Ishikawa (cell line): ENCODE data around the gene PCDHB4.

Experiments used
- CEBPB ChIP-seq: IDR thresholded peaks from 2 replicates; pipeline ENCODE4 v1.6.1; 2012
- CREB1 ChIP-seq: IDR thresholded peaks from 2 replicates; pipeline ENCODE4 v1.6.1; 2012; ENCODE audit warnings: low read depth
- EGR1 ChIP-seq: IDR thresholded peaks from 2 replicates; pipeline ENCODE4 v1.6.1; 2012
- EP300 ChIP-seq: IDR thresholded peaks from 2 replicates; pipeline ENCODE4 v1.6.1; 2012; ENCODE audit warnings: borderline replicate concordance
- FOXM1 ChIP-seq: IDR thresholded peaks from 2 replicates; pipeline ENCODE4 v1.6.1; 2012; ENCODE audit warnings: low read depth, borderline replicate concordance
- NFIC ChIP-seq: IDR thresholded peaks from 2 replicates; pipeline ENCODE4 v1.6.1; 2012
- RAD21 ChIP-seq: IDR thresholded peaks from 2 replicates; pipeline ENCODE4 v1.6.1; 2012; ENCODE audit warnings: low read depth
- TAF1 ChIP-seq: IDR thresholded peaks from 2 replicates; pipeline ENCODE4 v1.6.1; 2012; ENCODE audit warnings: low read depth, mild to moderate bottlenecking
- TCF12 ChIP-seq: IDR thresholded peaks from 2 replicates; pipeline ENCODE4 v1.6.1; 2012; ENCODE audit warnings: low read depth
- TEAD4 ChIP-seq: IDR thresholded peaks from 2 replicates; pipeline ENCODE4 v1.6.1; 2012
- YY1 ChIP-seq: IDR thresholded peaks from 2 replicates; pipeline ENCODE4 v1.6.1; 2012; ENCODE audit warnings: low read depth
- ZBTB7A ChIP-seq: IDR thresholded peaks from 2 replicates; pipeline ENCODE4 v1.6.1; 2012; ENCODE audit warnings: low read depth
- TF ChIP-seq, protein P1 (sequence below): IDR thresholded peaks from 2 replicates; pipeline ENCODE4 v1.6.1; 2012
- TF ChIP-seq, protein P2 (sequence below): IDR thresholded peaks from 2 replicates; pipeline ENCODE4 v1.6.1; 2012; ENCODE audit warnings: low read depth, mild to moderate bottlenecking
- TF ChIP-seq, protein P3 (sequence below): IDR thresholded peaks from 2 replicates; pipeline ENCODE4 v1.6.1; 2012

Gene PCDHB4

DNA sequence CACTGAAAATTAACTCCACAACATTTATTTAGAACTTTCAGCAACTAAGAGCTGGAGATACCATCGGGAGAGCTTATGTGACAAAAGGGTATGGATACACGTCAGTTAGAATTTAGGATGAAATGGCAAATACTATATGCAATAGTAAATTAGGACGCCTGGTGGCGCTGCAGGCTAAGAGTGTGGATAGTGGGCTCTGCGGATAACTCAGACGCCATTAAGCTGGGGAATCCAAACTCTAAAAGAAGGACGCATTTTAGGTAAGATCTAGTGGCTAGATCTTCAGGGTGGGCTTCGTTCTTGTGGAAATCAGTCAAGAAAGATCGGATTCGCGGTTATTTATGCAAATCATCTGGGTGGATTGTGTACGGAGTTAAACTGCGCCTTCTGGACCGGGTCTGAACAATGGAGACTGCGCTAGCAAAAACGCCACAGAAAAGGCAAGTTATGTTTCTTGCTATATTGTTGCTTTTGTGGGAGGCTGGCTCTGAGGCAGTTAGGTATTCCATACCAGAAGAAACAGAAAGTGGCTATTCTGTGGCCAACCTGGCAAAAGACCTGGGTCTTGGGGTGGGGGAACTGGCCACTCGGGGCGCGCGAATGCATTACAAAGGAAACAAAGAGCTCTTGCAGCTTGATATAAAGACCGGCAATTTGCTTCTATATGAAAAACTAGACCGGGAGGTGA, 13.6 kb downstream of the PCDHB4 start, which contains the start of gene PCDHB5:
Gene PCDHB5 (plus strand): TSS at position 177 of the 688 bp plus-strand sequence. CDS start 229 bp downstream, at position 406.
- TF ChIP-seq RAD21 = peak; percentile 25; the same call in 1 of the 2 replicates
- TF ChIP-seq, protein P1, sequence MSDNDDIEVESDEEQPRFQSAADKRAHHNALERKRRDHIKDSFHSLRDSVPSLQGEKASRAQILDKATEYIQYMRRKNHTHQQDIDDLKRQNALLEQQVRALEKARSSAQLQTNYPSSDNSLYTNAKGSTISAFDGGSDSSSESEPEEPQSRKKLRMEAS = no peak

DNA sequence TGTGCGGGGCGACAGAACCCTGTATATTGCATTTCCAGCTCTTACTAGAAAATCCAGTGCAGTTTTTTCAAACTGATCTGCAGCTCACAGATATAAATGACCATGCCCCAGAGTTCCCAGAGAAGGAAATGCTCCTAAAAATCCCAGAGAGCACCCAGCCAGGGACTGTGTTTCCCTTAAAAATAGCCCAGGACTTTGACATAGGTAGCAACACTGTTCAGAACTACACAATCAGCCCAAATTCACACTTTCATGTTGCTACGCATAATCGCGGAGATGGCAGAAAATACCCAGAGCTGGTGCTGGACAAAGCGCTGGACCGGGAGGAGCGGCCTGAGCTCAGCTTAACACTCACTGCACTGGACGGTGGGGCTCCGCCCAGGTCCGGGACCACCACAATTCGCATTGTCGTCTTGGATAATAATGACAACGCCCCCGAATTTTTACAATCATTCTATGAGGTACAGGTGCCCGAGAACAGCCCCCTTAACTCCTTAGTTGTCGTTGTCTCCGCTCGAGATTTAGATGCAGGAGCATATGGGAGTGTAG, 14.2 kb downstream of the PCDHB4 start:
- TF ChIP-seq ZBTB7A (no peak), RAD21 (no peak), YY1 (no peak)
- TF ChIP-seq, protein P1 = no peak

DNA sequence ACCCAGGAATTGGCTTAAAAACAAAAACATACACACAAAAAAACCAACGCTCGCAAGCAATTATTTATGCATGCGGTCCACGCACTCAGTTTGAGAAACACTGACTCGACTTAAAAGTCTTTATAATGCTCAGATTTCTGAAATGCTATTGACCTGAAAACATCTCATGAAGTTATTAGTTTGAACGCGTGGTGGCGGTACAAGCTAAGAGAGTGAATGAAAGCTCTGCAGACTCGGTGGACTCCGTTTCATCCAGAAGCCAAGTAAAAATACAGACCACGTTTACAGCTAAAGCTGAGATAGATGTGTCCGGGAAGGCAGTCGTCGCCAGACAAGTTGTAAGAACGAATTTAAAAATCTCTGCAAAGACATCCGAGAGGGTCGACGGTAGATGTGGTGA, 28.2 kb downstream of the PCDHB4 start, which contains the start of gene PCDHB6:
Gene PCDHB6 (plus strand): TSS at position 246 of the 400 bp plus-strand sequence. CDS start 201 bp downstream, outside the sequence.
- TF ChIP-seq TAF1 = no peak
- peak; percentile 17; the same call in 1 of the 2 replicates for TF ChIP-seq RAD21
- no peak for TF ChIP-seq FOXM1

DNA sequence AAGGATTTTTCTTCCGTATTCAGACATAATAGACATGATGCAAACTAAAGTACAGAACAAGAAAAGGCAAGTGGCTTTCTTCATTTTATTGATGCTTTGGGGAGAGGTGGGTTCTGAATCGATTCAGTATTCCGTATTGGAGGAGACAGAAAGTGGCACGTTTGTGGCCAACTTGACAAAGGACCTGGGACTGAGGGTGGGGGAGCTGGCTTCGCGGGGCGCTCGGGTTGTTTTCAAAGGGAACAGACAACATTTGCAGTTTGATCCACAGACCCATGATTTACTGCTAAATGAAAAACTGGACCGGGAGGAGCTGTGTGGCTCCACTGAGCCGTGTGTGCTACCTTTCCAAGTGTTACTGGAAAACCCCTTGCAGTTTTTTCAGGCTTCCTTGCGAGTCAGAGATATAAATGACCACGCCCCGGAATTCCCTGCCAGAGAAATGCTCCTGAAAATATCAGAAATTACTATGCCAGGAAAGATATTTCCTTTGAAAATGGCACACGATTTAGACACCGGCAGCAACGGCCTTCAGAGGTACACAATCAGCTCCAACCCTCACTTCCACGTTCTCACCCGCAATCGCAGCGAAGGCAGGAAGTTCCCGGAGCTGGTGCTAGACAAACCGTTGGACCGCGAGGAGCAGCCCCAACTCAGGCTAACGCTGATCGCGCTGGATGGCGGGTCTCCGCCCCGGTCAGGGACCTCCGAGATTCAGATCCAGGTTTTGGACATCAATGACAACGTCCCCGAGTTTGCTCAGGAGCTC, 28.8 kb downstream of the PCDHB4 start:
- TF ChIP-seq TEAD4 (no peak), TCF12 (no peak), RAD21 (no peak), ZBTB7A (no peak), EP300 (no peak), TAF1 (no peak)
- TF ChIP-seq, protein P2, sequence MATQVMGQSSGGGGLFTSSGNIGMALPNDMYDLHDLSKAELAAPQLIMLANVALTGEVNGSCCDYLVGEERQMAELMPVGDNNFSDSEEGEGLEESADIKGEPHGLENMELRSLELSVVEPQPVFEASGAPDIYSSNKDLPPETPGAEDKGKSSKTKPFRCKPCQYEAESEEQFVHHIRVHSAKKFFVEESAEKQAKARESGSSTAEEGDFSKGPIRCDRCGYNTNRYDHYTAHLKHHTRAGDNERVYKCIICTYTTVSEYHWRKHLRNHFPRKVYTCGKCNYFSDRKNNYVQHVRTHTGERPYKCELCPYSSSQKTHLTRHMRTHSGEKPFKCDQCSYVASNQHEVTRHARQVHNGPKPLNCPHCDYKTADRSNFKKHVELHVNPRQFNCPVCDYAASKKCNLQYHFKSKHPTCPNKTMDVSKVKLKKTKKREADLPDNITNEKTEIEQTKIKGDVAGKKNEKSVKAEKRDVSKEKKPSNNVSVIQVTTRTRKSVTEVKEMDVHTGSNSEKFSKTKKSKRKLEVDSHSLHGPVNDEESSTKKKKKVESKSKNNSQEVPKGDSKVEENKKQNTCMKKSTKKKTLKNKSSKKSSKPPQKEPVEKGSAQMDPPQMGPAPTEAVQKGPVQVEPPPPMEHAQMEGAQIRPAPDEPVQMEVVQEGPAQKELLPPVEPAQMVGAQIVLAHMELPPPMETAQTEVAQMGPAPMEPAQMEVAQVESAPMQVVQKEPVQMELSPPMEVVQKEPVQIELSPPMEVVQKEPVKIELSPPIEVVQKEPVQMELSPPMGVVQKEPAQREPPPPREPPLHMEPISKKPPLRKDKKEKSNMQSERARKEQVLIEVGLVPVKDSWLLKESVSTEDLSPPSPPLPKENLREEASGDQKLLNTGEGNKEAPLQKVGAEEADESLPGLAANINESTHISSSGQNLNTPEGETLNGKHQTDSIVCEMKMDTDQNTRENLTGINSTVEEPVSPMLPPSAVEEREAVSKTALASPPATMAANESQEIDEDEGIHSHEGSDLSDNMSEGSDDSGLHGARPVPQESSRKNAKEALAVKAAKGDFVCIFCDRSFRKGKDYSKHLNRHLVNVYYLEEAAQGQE = no peak
- TF ChIP-seq, protein P3, sequence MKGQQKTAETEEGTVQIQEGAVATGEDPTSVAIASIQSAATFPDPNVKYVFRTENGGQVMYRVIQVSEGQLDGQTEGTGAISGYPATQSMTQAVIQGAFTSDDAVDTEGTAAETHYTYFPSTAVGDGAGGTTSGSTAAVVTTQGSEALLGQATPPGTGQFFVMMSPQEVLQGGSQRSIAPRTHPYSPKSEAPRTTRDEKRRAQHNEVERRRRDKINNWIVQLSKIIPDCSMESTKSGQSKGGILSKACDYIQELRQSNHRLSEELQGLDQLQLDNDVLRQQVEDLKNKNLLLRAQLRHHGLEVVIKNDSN = no peak

DNA sequence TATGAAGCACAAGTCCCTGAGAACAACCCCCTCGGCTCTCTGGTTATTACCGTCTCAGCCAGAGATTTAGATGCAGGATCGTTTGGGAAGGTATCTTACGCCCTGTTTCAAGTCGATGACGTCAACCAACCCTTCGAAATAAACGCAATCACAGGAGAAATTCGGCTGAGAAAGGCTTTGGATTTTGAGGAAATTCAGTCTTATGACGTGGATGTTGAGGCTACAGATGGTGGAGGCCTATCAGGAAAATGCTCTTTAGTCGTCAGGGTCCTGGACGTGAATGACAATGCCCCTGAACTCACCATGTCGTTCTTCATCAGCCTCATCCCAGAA, 29.3 kb downstream of the PCDHB4 start:
- TF ChIP-seq TCF12 (no peak), YY1 (no peak), EP300 (no peak), FOXM1 (no peak), ZBTB7A (no peak), CEBPB (no peak), TAF1 (no peak), NFIC (no peak), CREB1 (no peak), RAD21 (no peak), EGR1 (no peak), TEAD4 (no peak)
- TF ChIP-seq, protein P2 = no peak
- TF ChIP-seq, protein P1 = no peak
- TF ChIP-seq, protein P3 = no peak
